Measurements from ENCODE around the gene PACS2. TPM values are rescaled to one million over a fixed set of nuclear protein-coding genes. Genes with fewer than 3 reads are reported as not detected.
A peak's percentile ranks its signal among the peaks of the same experiment; 100 is the strongest.

PACS2 gene
- total and polyA plus RNA-seq, 4 donors, result 37.9 to 87.2 (median 71.0) TPM

- Histone ChIP-seq H3K4me1 (ENCODE audit: control insufficient read depth in 5 of 5, insufficient read depth in 5 of 5, low read length in 5 of 5) (peaks cover 0 to 23% (median 7%) of the 10 kb centered on the region in 5 donors), H3K27me3 (ENCODE audit: control insufficient read depth in 3 of 3, insufficient read depth in 3 of 3, low read length in 2 of 3) (no peaks in the 10 kb centered on the region), H3K9me3 (ENCODE audit: control insufficient read depth in 4 of 4, insufficient read depth in 3 of 4, low read length in 3 of 4) (no peaks in the 10 kb centered on the region), H3K36me3 (ENCODE audit: control insufficient read depth in 4 of 4, insufficient read depth in 4 of 4, low read length in 4 of 4) (peaks cover 0 to 16% (median 8%) of the 10 kb centered on the region in 4 donors), H3K9ac (ENCODE audit: insufficient read depth in 1 of 2, low read length in 2 of 2) (no peak overlapping the region), H3K4me3 (no peak overlapping the region), H3K27ac (ENCODE audit: low read depth in 1 of 2, low read length in 1 of 2) (no peak overlapping the region)
- DNase-seq, result no peak
- 88 to 89% methylated on average over 25 of the region's 25 CpGs for WGBS, 2 donors
- TF ChIP-seq, protein P1, sequence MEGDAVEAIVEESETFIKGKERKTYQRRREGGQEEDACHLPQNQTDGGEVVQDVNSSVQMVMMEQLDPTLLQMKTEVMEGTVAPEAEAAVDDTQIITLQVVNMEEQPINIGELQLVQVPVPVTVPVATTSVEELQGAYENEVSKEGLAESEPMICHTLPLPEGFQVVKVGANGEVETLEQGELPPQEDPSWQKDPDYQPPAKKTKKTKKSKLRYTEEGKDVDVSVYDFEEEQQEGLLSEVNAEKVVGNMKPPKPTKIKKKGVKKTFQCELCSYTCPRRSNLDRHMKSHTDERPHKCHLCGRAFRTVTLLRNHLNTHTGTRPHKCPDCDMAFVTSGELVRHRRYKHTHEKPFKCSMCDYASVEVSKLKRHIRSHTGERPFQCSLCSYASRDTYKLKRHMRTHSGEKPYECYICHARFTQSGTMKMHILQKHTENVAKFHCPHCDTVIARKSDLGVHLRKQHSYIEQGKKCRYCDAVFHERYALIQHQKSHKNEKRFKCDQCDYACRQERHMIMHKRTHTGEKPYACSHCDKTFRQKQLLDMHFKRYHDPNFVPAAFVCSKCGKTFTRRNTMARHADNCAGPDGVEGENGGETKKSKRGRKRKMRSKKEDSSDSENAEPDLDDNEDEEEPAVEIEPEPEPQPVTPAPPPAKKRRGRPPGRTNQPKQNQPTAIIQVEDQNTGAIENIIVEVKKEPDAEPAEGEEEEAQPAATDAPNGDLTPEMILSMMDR (IDR thresholded peaks at IDR 0.05; ENCODE audit: control extremely low read depth, extremely low read depth), result no peak
- ATAC-seq (ENCODE audit: insufficient read depth, low FRiP score), result no peak
Measured at GRCh38 chr14:105394714-105395537, 80.4 kb downstream of the PACS2 start.

GRCh38 chr14:105395538-105395854 is 80.9 kb downstream of the PACS2 start:
- DNase-seq (no peak), ATAC-seq (ENCODE audit: insufficient read depth, low FRiP score) (no peak)
- 96 to 98% methylated on average over 8 of the region's 8 CpGs for WGBS, 2 donors
- H3K9me3 ChIP-seq (ENCODE audit: control insufficient read depth in 4 of 4, insufficient read depth in 3 of 4, low read length in 3 of 4), result no peaks in the 10 kb centered on the region
- no peak overlapping the region for H3K9ac ChIP-seq (ENCODE audit: insufficient read depth in 1 of 2, low read length in 2 of 2)
- no peaks in the 10 kb centered on the region for H3K27me3 ChIP-seq (ENCODE audit: control insufficient read depth in 3 of 3, insufficient read depth in 3 of 3, low read length in 2 of 3)
- TF ChIP-seq, protein P1 (IDR thresholded peaks at IDR 0.05; ENCODE audit: control extremely low read depth, extremely low read depth), result no peak
- peaks cover under 1 to 19% (median 13%) of the 10 kb centered on the region in 4 donors for H3K36me3 ChIP-seq (ENCODE audit: control insufficient read depth in 4 of 4, insufficient read depth in 4 of 4, low read length in 4 of 4)
- no peak overlapping the region for H3K4me3 ChIP-seq
- no peak overlapping the region for H3K27ac ChIP-seq (ENCODE audit: low read depth in 1 of 2, low read length in 1 of 2)
- H3K4me1 ChIP-seq (ENCODE audit: control insufficient read depth in 5 of 5, insufficient read depth in 5 of 5, low read length in 5 of 5), result peaks cover 0 to 24% (median 7%) of the 10 kb centered on the region in 5 donors

DNA sequence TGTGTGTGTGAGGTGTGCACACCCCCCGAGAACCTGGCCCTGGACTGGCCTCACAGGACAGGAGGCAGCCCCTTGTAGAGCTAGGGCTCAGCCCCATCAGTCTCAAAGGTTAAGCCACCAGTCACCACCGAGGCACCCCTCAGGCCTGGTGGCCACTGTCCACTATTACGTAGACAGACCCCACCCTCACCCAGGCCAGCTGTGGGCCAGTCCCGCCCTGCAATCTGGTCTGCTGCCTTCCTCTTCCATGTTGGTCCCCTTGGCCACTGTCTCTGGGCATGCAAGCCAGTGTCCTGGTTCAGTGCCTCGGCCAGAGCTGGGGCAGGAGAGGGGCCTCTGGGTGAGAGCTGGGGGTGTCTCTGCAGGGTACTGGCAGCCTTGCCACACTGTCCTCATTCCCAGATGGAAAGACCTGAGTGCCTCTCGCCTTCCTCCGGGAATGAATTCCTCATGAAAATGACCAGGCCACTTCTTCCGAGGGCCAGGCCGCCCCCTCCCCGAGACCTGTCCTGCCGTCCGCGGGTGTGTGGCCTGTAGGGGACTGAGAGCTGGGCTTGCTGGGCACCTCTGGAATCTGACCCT is 82.9 kb downstream of the PACS2 start:
- H3K4me1 ChIP-seq (ENCODE audit: control insufficient read depth in 5 of 5, insufficient read depth in 5 of 5, low read length in 5 of 5), result peaks cover 0 to 24% (median 7%) of the 10 kb centered on the region in 5 donors
- H3K27me3 ChIP-seq (ENCODE audit: control insufficient read depth in 3 of 3, insufficient read depth in 3 of 3, low read length in 2 of 3), result no peaks in the 10 kb centered on the region
- peak overlapping the region in 1 of 2 donors; percentile 60 for H3K27ac ChIP-seq (ENCODE audit: low read depth in 1 of 2, low read length in 1 of 2)
- peaks cover 0 to 7% (median 2%) of the 10 kb centered on the region in 4 donors for H3K9me3 ChIP-seq (ENCODE audit: control insufficient read depth in 4 of 4, insufficient read depth in 3 of 4, low read length in 3 of 4)
- whole genome bisulfite sequencing, 2 donors, result 86 to 89% methylated on average over 13 of the region's 13 CpGs
- H3K9ac ChIP-seq (ENCODE audit: insufficient read depth in 1 of 2, low read length in 2 of 2), result no peak overlapping the region
- no peak for DNase-seq
- no peak for ATAC-seq (ENCODE audit: insufficient read depth, low FRiP score)
- peak overlapping the region; percentile 10 for H3K4me3 ChIP-seq
- TF ChIP-seq, protein P1 (IDR thresholded peaks at IDR 0.05; ENCODE audit: control extremely low read depth, extremely low read depth), result no peak
- peaks cover 5 to 25% (median 15%) of the 10 kb centered on the region in 4 donors for H3K36me3 ChIP-seq (ENCODE audit: control insufficient read depth in 4 of 4, insufficient read depth in 4 of 4, low read length in 4 of 4)
